HCT116 (cell line): ENCODE measurements around the gene GJD3.

Experiments used
- ATF3 ChIP-seq: IDR thresholded peaks from 2 replicates; pipeline ENCODE4 v1.6.1; 2012
- CEBPB ChIP-seq: IDR thresholded peaks from 2 replicates; pipeline ENCODE4 v1.6.1; 2012; ENCODE audit warnings: low read depth
- CTCF ChIP-seq, 3 experiments: fragments of 200-600 bp in 1 of 3; sonication (generic) in 1 of 3; IDR thresholded peaks in 2 of 3; conservative IDR thresholded peaks in 1 of 3; 2 replicates each; pipeline ENCODE4 v1.5.1; 2012 to 2017; ENCODE audit warnings: low read depth in 2 of 3, low read length in 2 of 3, antibody characterized with exemption in 1 of 3, borderline replicate concordance in 1 of 3, control low read depth in 1 of 3, mild to moderate bottlenecking in 1 of 3, mixed read lengths in 1 of 3, mixed run types in 1 of 3, moderate library complexity in 1 of 3; ENCODE audit not compliant: insufficient read depth in 1 of 3
- EZH2 ChIP-seq: fragments of 200-600 bp; sonication (generic); IDR thresholded peaks from 2 replicates; pipeline ENCODE4 v1.6.1; 2017; ENCODE audit warnings: antibody characterized with exemption, mixed run types
- FOSL1 ChIP-seq: IDR thresholded peaks from 2 replicates; pipeline ENCODE4 v1.6.1; 2012; ENCODE audit warnings: low read depth
- POLR2A ChIP-seq: IDR thresholded peaks from 2 replicates; pipeline ENCODE4 v1.7.0; 2011; ENCODE audit warnings: borderline replicate concordance; ENCODE audit not compliant: insufficient read depth, insufficient read length; ENCODE audit errors: extremely low read depth
- RAD21 ChIP-seq: IDR thresholded peaks from 2 replicates; pipeline ENCODE4 v1.6.1; 2012; ENCODE audit warnings: low read depth, mild to moderate bottlenecking
- REST ChIP-seq: IDR thresholded peaks from 2 replicates; pipeline ENCODE4 v1.6.1; 2012; ENCODE audit warnings: low read depth
- SIN3A ChIP-seq: IDR thresholded peaks from 2 replicates; pipeline ENCODE4 v1.6.1; 2012; ENCODE audit warnings: low read depth
- TCF7L2 ChIP-seq: IDR thresholded peaks from 2 replicates; pipeline ENCODE4 v1.7.0; 2011; ENCODE audit warnings: borderline replicate concordance, inconsistent platforms; ENCODE audit not compliant: insufficient read depth, insufficient read length; ENCODE audit errors: extremely low read depth

- TF ChIP-seq RAD21 (no peak), CEBPB (no peak), CTCF (IDR thresholded peaks at IDR 0.05 in 2 of 3, conservative IDR thresholded peaks at IDR 0.05 in 1 of 3; ENCODE audit: borderline replicate concordance in 1 of 3, insufficient read depth in 1 of 3, low read depth in 2 of 3, low read length in 2 of 3) (no peak), REST (no peak), EZH2 (no peak), TCF7L2 (no peak), FOSL1 (no peak), ATF3 (no peak), POLR2A (no peak), SIN3A (no peak)
These were observed 33.6 kb downstream of the GJD3 start for GRCh38 chr17:40330850-40331470.
